Measurements from ENCODE around the gene HBZ. TPM values are rescaled to one million over a fixed set of nuclear protein-coding genes. Genes with fewer than 3 reads are reported as not detected.

Gene HBZ
- total and polyA plus RNA-seq, 2 of the 13 experiments (the other 11 are each of a cell fraction or from before 2014, with no cell fraction given) = 0.21 TPM; not detected in 1

DNA sequence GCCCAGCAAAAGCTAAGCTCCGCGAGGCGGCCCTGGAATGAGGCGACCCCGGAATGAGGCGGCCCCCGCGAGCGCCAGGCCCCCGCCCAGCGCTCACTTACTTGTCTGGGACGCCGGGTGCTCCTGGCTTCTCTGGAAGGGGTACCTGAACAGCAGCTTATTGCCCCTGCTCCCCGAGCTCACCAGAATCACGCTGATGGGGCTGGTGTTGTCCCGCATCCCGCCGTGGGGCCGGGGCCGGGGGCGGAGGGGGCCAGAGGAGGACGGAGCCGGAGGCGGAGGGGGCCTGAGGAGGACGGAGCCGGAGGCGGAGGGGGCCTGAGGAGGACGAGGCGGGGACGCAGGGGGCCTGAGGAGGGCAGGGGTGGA is 14.4 kb upstream of the HBZ start (continued):
- TF ChIP-seq ZNF263 (CRISPR knock-in tag; IDR thresholded peaks at IDR 0.05) (peak; percentile 60; the same call in 1 of the 2 replicates), SETDB1 (CRISPR knock-in tag; IDR thresholded peaks at IDR 0.05; ENCODE audit: borderline replicate concordance) (no peak), GABPB1 (CRISPR knock-in tag; IDR thresholded peaks at IDR 0.05) (peak; percentile 9; the same call in 1 of the 2 replicates), ZNF563 (CRISPR knock-in tag; IDR thresholded peaks at IDR 0.05) (no peak), SYNCRIP (IDR thresholded peaks at IDR 0.05; ENCODE audit: insufficient read depth, low read depth, low read length) (no peak), SAFB2 (CRISPR knock-in tag; IDR thresholded peaks at IDR 0.05; ENCODE audit: borderline replicate concordance, low read depth) (no peak), SAP130 (CRISPR knock-in tag; IDR thresholded peaks at IDR 0.05; ENCODE audit: low read depth) (0 out of 2 replicates have a peak, but pooled peaks have one; percentile 11), TMF1 (CRISPR knock-in tag; IDR thresholded peaks at IDR 0.05; ENCODE audit: low read depth) (peak; percentile 5; the same call in 1 of the 2 replicates), DMAP1 (CRISPR knock-in tag; IDR thresholded peaks at IDR 0.05) (peak; percentile 11; the same call in 1 of the 2 replicates), ZNF225 (CRISPR knock-in tag; IDR thresholded peaks at IDR 0.05) (no peak), ZNF607 (CRISPR knock-in tag; IDR thresholded peaks at IDR 0.05; ENCODE audit: borderline replicate concordance) (0 out of 2 replicates have a peak, but pooled peaks have one; percentile 11), ZSCAN25 (CRISPR knock-in tag; IDR thresholded peaks at IDR 0.05) (peak; percentile 96; the same call in 1 of the 2 replicates), AGO1 (IDR thresholded peaks at IDR 0.05; ENCODE audit: low read depth, low read length, poor library complexity, severe bottlenecking) (no peak), ZNF138 (CRISPR knock-in tag; IDR thresholded peaks at IDR 0.05; ENCODE audit: low read depth) (no peak), HOXD1 (CRISPR knock-in tag; IDR thresholded peaks at IDR 0.05) (no peak), ZNF749 (CRISPR knock-in tag; IDR thresholded peaks at IDR 0.05; ENCODE audit: borderline replicate concordance) (no peak), BHLHE40 (IDR thresholded peaks at IDR 0.05; ENCODE audit: low read length) (no peak), PHF8 (CRISPR knock-in tag; IDR thresholded peaks at IDR 0.05) (peak; percentile 44; the same call in 1 of the 2 replicates), FOSL1 (CRISPR knock-in tag; IDR thresholded peaks at IDR 0.05; ENCODE audit: borderline replicate concordance) (no peak), ASH2L (IDR thresholded peaks at IDR 0.05; ENCODE audit: insufficient read length, low read depth, low read length) (peak; percentile 20), ZNF335 (CRISPR knock-in tag; IDR thresholded peaks at IDR 0.05) (0 out of 2 replicates have a peak, but pooled peaks have one; percentile 3)
- TF ChIP-seq, protein P1, sequence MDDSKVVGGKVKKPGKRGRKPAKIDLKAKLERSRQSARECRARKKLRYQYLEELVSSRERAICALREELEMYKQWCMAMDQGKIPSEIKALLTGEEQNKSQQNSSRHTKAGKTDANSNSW (CRISPR knock-in tag; IDR thresholded peaks at IDR 0.05; ENCODE audit: borderline replicate concordance) = no peak
- TF ChIP-seq, protein P2, sequence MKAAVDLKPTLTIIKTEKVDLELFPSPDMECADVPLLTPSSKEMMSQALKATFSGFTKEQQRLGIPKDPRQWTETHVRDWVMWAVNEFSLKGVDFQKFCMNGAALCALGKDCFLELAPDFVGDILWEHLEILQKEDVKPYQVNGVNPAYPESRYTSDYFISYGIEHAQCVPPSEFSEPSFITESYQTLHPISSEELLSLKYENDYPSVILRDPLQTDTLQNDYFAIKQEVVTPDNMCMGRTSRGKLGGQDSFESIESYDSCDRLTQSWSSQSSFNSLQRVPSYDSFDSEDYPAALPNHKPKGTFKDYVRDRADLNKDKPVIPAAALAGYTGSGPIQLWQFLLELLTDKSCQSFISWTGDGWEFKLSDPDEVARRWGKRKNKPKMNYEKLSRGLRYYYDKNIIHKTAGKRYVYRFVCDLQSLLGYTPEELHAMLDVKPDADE (CRISPR knock-in tag; IDR thresholded peaks at IDR 0.05) = no peak
- TF ChIP-seq, protein P3, sequence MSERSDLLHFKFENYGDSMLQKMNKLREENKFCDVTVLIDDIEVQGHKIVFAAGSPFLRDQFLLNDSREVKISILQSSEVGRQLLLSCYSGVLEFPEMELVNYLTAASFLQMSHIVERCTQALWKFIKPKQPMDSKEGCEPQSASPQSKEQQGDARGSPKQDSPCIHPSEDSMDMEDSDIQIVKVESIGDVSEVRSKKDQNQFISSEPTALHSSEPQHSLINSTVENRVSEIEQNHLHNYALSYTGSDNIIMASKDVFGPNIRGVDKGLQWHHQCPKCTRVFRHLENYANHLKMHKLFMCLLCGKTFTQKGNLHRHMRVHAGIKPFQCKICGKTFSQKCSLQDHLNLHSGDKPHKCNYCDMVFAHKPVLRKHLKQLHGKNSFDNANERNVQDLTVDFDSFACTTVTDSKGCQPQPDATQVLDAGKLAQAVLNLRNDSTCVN (CRISPR knock-in tag; IDR thresholded peaks at IDR 0.05; ENCODE audit: borderline replicate concordance) = no peak
- TF ChIP-seq, protein P4, sequence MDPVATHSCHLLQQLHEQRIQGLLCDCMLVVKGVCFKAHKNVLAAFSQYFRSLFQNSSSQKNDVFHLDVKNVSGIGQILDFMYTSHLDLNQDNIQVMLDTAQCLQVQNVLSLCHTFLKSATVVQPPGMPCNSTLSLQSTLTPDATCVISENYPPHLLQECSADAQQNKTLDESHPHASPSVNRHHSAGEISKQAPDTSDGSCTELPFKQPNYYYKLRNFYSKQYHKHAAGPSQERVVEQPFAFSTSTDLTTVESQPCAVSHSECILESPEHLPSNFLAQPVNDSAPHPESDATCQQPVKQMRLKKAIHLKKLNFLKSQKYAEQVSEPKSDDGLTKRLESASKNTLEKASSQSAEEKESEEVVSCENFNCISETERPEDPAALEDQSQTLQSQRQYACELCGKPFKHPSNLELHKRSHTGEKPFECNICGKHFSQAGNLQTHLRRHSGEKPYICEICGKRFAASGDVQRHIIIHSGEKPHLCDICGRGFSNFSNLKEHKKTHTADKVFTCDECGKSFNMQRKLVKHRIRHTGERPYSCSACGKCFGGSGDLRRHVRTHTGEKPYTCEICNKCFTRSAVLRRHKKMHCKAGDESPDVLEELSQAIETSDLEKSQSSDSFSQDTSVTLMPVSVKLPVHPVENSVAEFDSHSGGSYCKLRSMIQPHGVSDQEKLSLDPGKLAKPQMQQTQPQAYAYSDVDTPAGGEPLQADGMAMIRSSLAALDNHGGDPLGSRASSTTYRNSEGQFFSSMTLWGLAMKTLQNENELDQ (CRISPR knock-in tag; IDR thresholded peaks at IDR 0.05; ENCODE audit: borderline replicate concordance) = no peak
- TF ChIP-seq, protein P5, sequence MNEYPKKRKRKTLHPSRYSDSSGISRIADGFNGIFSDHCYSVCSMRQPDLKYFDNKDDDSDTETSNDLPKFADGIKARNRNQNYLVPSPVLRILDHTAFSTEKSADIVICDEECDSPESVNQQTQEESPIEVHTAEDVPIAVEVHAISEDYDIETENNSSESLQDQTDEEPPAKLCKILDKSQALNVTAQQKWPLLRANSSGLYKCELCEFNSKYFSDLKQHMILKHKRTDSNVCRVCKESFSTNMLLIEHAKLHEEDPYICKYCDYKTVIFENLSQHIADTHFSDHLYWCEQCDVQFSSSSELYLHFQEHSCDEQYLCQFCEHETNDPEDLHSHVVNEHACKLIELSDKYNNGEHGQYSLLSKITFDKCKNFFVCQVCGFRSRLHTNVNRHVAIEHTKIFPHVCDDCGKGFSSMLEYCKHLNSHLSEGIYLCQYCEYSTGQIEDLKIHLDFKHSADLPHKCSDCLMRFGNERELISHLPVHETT (CRISPR knock-in tag; conservative IDR thresholded peaks at IDR 0.05) = no peak
